GM18508 (cell line): ENCODE measurements around the gene LMX1A.

Experiments used
- ATAC-seq: cut with Tn5 transposase; IDR thresholded peaks from one replicate; pipeline ENCODE4 v1.9.1; 2021; ENCODE audit warnings: moderate number of reproducible peaks; ENCODE audit not compliant: insufficient read depth, unreplicated experiment

The LMX1A gene

DNA sequence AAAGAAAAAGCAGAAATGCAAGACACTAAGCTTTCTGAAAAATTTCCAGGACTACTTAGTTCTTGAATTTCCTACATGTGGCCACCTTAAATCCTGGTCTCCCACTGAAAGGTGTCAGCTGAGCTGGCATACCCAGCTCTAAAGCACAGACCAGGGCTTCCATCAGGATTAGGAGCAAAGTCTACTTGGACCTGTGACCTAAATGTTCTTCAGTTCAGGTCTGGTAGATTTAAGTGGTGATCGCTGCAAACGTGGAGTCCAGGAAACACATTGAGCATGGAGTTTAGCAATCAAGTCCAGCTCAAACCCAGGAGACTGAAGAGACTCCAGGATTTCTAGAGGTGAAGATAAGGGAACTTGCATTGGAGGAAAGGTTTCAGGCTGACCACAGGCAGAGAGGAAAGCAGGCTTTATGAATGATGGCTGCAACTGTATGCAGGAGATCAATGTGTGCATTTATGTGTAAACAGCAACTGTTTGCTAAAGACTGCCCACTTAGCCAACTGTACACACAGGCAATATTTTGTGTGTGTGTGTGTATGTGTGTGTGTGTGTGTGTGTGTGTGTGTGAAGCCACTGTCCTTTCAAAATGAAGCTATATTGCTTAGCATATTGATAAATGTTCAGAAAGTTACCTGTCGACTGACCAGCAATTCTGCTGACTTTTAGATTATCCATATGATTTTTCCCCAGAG, 75.2 kb downstream of the LMX1A start:
- no peak for ATAC-seq

DNA sequence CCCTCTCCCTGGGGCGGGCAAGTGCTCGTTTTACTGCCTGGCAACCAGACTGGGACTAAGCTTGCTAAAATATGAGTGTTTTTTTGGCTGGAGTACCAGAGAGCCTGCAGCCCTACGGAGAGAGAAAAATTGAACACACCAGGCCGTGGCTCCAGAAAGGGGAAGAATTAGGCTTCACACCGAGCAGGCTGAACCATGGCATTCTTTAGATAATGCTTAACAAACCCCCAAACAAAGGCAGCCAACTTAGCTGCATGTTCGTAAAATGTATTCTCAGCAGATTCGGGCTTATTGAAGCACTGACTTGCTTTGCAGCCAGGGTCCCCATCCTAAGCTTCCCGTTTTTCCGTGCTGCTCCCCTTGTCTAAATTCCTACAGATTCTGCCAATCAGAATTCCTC, 76.6 kb downstream of the LMX1A start:
- no peak for ATAC-seq

GRCh38 chr1:165276314-165276713, 80.2 kb downstream of the LMX1A start:
- ATAC-seq: no peak

DNA sequence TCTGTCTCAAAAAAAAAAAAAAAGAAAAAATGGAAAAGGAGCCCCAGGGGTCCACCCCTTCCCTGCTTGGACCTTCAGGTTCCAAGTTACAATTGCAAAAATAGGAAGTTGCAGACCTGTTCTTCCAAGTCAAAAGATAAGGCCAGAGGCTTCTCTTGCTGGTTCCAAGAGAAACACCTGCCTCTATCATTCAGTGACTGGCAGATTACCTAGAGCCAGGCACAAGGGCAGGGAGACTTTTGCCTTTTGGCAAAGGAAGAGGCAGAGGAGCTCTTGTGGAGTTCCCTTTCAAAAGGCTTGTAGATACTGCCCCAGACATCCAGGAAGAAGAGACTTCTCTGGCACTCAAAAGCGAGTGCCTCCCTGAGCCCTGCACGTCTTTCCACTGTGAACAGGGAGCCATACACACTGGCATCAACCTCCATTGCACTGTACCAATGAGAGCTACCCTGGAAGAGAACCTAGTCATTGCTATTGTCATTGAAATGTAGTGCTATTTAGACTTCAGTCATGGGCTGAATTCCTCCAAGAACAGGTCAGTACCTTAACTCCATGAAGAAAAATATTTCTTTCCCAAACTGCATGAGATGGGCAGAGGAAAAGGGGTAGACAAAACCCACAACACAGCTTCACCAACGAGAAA, 91.2 kb downstream of the LMX1A start:
- no peak for ATAC-seq

GRCh38 chr1:165259706-165260428, 96.6 kb downstream of the LMX1A start:
- ATAC-seq: no peak

GRCh38 chr1:165259236-165259635, 97.3 kb downstream of the LMX1A start:
- no peak for ATAC-seq

DNA sequence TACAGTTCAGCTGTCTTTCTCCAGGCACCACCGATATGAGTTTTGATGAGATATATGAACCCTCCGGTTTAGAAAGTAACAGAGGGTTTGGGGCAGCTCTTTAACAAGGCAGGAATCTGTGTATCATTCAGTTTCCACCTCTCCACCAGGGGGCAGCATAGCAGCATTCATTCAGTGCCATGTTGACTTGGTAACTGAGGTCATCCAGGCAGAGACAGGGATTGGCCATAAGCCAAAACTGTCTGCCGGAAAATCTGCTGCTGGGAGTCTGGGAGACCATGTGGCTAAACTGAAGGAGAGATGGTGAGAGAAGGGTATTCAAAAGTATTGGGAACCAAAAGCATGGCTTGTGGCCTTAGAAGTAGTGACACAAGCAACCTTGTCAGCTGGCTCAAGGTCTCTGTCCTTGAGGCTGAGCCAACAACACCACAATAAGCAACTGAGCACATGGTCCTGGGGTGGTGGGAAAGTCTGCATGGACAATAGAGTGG, 98.5 kb downstream of the LMX1A start:
- peak; percentile 93 for ATAC-seq

DNA sequence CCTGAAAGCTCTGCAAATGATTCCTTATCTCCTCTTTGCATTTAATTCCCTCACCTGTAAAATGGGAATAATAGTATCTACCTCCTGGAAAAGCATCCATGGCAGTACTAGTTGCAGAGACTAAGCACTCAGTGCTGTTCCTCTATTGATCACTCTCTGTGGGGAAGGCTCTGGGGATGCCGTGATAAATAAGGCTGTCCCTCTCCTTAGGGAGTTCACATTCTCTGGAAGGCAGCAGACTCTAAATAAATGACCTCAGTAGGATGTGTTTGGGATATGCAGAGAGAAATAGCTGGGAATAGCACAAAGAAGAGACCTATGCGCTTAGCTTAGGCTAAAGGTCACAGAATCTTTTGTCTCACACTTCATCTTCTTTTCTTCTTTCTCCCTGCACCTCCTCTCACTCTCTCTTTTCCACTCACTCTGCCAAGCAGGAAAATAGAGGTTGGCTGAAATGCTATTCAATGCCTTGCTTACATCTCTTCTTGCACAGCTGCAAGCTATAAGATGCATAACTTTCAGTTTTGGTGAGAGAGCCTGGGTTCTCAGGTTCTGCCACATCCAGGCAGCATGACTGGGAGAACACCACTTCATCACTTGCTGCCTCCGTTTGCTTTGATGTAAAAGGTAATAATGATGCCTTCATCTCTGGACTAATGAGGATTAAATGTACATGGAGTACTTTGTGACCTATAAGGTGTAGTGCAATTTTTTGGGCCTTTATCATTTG, 101.5 kb downstream of the LMX1A start:
- no peak for ATAC-seq

DNA sequence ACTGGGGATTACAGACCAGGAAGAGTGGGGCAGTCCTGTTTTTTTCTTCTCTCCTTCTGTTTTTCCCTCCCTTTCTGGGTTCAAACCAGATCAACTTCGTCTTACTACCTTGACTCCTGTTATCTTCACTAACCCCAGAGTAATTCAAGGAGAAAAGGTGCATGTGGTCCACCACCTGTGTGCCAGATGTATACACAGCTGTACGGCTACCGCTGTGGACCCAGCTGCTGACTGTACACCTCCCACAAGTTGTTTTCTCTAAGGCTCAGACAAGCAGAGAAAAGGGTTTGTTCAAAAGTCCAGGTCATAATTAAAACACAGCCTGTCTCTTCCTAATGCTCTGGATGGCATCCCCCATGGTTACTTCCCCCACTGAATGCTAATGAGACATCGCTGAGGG, 102.1 kb downstream of the LMX1A start:
- no peak for ATAC-seq

- no peak for ATAC-seq
Measured at GRCh38 chr1:165253818-165254254, 102.7 kb downstream of the LMX1A start.

DNA sequence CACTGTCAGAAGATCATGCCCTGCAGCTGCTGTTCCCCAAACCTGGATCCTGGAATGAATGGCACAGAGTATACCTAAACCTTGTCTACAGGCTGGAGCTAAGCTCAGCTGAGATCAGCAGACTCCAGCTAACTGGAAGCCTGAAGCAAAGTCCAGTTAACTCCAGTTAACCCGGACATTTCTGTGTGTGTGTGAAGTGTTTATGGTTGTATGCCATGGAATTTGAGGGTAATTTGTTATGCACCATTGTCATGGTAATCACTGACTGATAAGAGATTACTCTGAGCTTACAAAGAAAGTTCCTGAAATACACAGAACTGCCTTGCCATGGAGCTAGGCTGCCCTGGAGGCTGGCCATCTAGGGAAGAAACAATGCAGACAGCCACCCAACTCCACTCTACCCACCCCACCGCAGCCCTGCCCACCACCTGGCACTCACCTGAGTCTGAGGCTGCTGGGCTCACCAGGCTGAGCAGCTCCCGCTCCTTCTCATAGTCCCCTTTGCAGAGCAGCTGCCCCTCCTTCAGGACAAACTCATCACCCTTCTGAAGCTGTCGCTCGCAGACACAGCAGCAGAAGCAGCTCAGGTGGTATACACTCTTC, 107.4 kb downstream of the LMX1A start:
- ATAC-seq: no peak

DNA sequence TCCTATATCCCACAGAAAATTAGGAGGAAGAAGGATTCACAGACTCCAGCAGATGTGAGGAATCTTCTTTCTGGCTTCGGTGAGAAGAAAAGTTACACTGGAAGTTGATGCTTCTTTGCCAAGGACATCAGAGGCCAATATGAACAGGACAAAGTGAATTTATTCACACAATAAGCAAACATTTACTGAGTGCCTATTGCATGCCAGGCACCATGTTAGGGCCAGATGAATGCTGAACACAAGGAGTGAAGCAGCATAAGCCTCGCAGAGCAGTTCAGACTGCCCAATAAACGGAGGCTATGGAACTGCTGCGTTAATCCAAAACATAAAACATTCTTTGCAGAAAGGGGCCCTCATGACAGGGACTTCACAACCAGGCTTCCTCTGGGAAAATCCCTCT, 114.6 kb downstream of the LMX1A start:
- no peak for ATAC-seq

- ATAC-seq: no peak
Measured at GRCh38 chr1:165241321-165241720, 115.2 kb downstream of the LMX1A start.

- ATAC-seq: no peak
Measured at GRCh38 chr1:165240492-165240891, 116.0 kb downstream of the LMX1A start.

GRCh38 chr1:165239873-165240272, 116.6 kb downstream of the LMX1A start:
- no peak for ATAC-seq

DNA sequence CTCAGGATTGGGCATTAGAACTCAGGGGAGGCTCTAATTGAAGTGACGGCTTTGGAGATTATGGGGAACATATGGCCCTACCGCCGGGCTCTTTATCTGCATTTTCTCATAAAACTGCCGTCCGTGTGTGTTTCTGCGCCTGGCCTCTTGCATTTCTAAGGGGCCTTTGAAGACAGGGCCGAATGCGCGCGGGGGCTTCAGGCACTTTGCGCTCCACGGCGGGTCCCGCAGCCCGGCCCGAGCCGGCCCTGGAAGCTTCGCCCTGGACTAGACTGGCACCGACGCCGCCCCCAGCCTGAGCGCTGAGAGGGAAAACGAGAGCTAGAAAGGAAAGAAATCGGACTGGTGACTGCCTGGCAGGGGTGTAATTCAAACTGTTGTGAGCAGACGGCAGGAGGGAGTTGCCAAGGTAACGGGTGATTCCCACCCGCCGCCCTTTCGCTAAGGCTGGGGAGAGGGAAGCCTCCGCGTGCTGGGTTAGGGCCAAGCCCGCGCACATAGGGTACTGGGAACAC, 120.7 kb downstream of the LMX1A start:
- no peak for ATAC-seq

DNA sequence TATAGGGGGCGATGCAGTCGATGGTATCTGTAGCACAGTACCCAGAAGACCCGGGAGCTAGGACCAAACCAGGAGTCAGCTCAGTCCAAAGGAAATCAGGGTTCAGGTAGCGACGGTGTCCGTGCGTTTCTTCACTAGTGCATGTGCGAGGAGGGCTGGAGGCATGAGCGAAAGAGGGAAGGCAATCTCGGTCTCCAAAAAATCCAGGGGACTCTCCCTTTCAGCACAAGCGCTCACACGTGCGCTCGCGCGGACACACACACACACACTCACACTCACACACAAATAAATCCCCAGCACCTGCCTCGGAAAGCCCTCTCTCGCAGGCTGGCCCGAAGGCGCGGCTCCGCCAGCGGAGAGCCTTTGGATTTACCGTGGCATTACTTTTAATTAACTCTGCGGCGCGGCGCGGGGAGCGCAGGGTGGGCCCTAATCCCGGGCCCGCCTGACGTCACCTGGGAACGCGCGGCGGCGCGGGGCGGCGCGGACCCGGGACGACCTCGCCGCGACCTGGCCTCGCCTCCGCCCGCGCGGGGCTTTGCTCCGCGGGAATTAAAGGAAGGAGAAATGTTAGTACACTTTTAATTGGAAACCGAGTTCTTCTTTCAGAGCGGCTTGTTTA, 121.2 kb downstream of the LMX1A start:
- no peak for ATAC-seq

DNA sequence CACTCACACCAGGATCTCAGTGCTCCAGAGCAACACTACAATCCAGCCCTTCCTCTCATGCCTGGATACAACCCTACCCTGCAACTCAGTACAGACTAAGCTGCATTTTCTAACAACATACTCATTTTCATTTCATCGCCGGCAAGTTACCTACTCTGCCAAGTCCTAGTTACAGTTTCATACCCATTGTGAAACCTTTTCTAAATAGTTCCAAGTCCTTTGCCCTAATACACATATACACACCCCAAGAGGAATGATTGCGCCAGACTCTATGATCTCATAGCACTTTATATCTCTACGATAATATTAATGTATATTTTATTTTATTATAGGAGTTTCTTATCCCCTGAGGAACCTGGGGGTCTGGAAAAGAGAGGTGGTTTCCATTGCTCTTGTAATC, 122.4 kb downstream of the LMX1A start:
- no peak for ATAC-seq

GRCh38 chr1:165228676-165229075, 127.8 kb downstream of the LMX1A start:
- no peak for ATAC-seq
